Keratinocyte (primary cell): ENCODE results near the gene TRIM54. TPM values are rescaled to one million over a fixed set of nuclear protein-coding genes. Genes with fewer than 3 reads are reported as not detected.

Experiments used
- DNase-seq: peaks from one replicate; pipeline ENCODE4 v3.0.0-alpha.2; 2011; ENCODE audit warnings: low read depth, missing footprints, low spot score
- FAIRE-seq: peaks from 2 replicates; lab custom pipeline; 2011; peaks lifted over from hg19 to GRCh38; lab: Jason Lieb, UNC
- H2AFZ ChIP-seq: 2 replicates; pipeline ENCODE4 v1.6.0; 2012; ENCODE audit warnings: low read length, control low read depth, inconsistent platforms; ENCODE audit not compliant: control insufficient read depth
- H3K27ac ChIP-seq: 2 replicates; pipeline ENCODE4 v1.5.1; 2011; ENCODE audit warnings: low read length; ENCODE audit not compliant: control insufficient read depth, insufficient read depth
- H3K27me3 ChIP-seq: 3 replicates; pipeline ENCODE4 v1.6.0; 2011; ENCODE audit warnings: low read length; ENCODE audit not compliant: control insufficient read depth, insufficient read depth; ENCODE audit errors: extremely low read depth
- H3K36me3 ChIP-seq, 2 experiments: 2 replicates in 1 of 2; 3 replicates in 1 of 2; pipeline ENCODE4 v1.5.1; 2011; ENCODE audit warnings: low read length in 2 of 2, mild to moderate bottlenecking in 1 of 2; ENCODE audit not compliant: control insufficient read depth in 2 of 2, insufficient read depth in 2 of 2; ENCODE audit errors: extremely low read depth in 1 of 2
- H3K4me1 ChIP-seq: 3 replicates; pipeline ENCODE4 v1.5.1; 2011; ENCODE audit warnings: low read length; ENCODE audit not compliant: control insufficient read depth, insufficient read depth; ENCODE audit errors: extremely low read depth
- H3K4me2 ChIP-seq: 3 replicates; pipeline ENCODE4 v1.6.0; 2011; ENCODE audit warnings: low read depth, low read length; ENCODE audit not compliant: control insufficient read depth, insufficient read depth; ENCODE audit errors: extremely low read depth
- H3K4me3 ChIP-seq, 3 experiments: fragments of 200-600 bp in 1 of 3; sonication (generic) in 1 of 3; 2 replicates in 2 of 3; 3 replicates in 1 of 3; pipeline ENCODE4 v1.5.1; 2011 to 2016; ENCODE audit warnings: low read length in 3 of 3, mild to moderate bottlenecking in 3 of 3, control low read depth in 2 of 3, inconsistent platforms in 1 of 3, low read depth in 1 of 3, mixed read lengths in 1 of 3, mixed run types in 1 of 3, moderate library complexity in 1 of 3; ENCODE audit not compliant: control insufficient read depth in 2 of 3, insufficient read depth in 2 of 3; ENCODE audit errors: extremely low read depth in 1 of 3
- H3K79me2 ChIP-seq: 2 replicates; pipeline ENCODE4 v1.6.0; 2012; ENCODE audit warnings: low read length; ENCODE audit not compliant: control insufficient read depth, insufficient read depth
- H3K9ac ChIP-seq: 3 replicates; pipeline ENCODE4 v1.6.0; 2011; ENCODE audit warnings: low read length; ENCODE audit not compliant: control insufficient read depth, insufficient read depth; ENCODE audit errors: extremely low read depth
- H3K9me1 ChIP-seq: 3 replicates; pipeline ENCODE4 v1.6.0; 2011; ENCODE audit warnings: low read length; ENCODE audit not compliant: control insufficient read depth, insufficient read depth; ENCODE audit errors: extremely low read depth
- H3K9me3 ChIP-seq: 2 replicates; pipeline ENCODE4 v1.5.1; 2012; ENCODE audit warnings: low read depth, low read length; ENCODE audit not compliant: control insufficient read depth
- H4K20me1 ChIP-seq: 3 replicates; pipeline ENCODE4 v1.6.0; 2011; ENCODE audit warnings: low read length; ENCODE audit not compliant: control insufficient read depth, insufficient read depth; ENCODE audit errors: extremely low read depth
- CTCF ChIP-seq, 3 experiments: IDR thresholded peaks in 1 of 3; conservative IDR thresholded peaks in 1 of 3; optimal IDR thresholded peaks in 1 of 3; 2 replicates in 2 of 3; 3 replicates in 1 of 3; pipeline versions ENCODE3 to v1.5.1; 2011; ENCODE audit warnings: low read length in 3 of 3, mild to moderate bottlenecking in 3 of 3, moderate library complexity in 2 of 3, control low read depth in 1 of 3, inconsistent platforms in 1 of 3; ENCODE audit not compliant: insufficient read depth in 2 of 3; ENCODE audit errors: extremely low read depth in 1 of 3
- EZH2 ChIP-seq: IDR thresholded peaks from one replicate; pipeline ENCODE4 v1.6.1; 2012; ENCODE audit warnings: inconsistent platforms, mild to moderate bottlenecking, low read length, moderate library complexity
- dilution Hi-C: fragments of 300-500 bp; cut with MboI; formaldehyde crosslinking; loops from one replicate; pipeline ENCODE4 v1.7.0; 2020; ENCODE audit warnings: low sequenced_read_pairs; ENCODE audit not compliant: extremely low pct_ligation_motif_present
- polyA plus RNA-seq, 5 experiments: library from polyadenylated mRNA; depleted of rRNA in 3 of 5; stranded (reverse) in 3 of 5; stranded (forward) in 1 of 5; unstranded in 1 of 5; fragments of >200 nt; gene quantifications; 1 replicate in 1 of 5; 2 replicates in 3 of 5; 3 replicates in 1 of 5; pipeline versions ENCODE4 v1.2.1 to v1.2.3, GENCODE V29; 2011 to 2012; ENCODE audit warnings: missing spikeins in 2 of 5, low read depth in 1 of 5, low replicate concordance in 1 of 5

The TRIM54 gene
- polyA plus RNA-seq, 1 donor (not counting 4 experiments of a cell fraction or from before 2014, with no cell fraction given) = not detected

- no peak for TF ChIP-seq CTCF (optimal IDR thresholded peaks at IDR 0.05 in 1 of 3, IDR thresholded peaks at IDR 0.05 in 1 of 3, conservative IDR thresholded peaks at IDR 0.05 in 1 of 3; ENCODE audit: extremely low read depth in 1 of 3, insufficient read depth in 2 of 3, low read length in 3 of 3)
- TF ChIP-seq EZH2 = no peak
- H3K79me2 ChIP-seq = no peaks in the 10 kb centered on the region
- no peak overlapping the region for H2AFZ ChIP-seq
- no peaks in the 10 kb centered on the region for H3K9me1 ChIP-seq
- H4K20me1 ChIP-seq = no peaks in the 10 kb centered on the region
- no peaks in the 10 kb centered on the region for H3K4me1 ChIP-seq
- dilution Hi-C loops = no loop called here
- H3K27ac ChIP-seq = no peak overlapping the region
- no peak overlapping the region for H3K4me2 ChIP-seq
- H3K9ac ChIP-seq = no peak overlapping the region
- DNase-seq = no peak
- FAIRE-seq = no peak
- H3K9me3 ChIP-seq = no peaks in the 10 kb centered on the region
- H3K36me3 ChIP-seq = peaks cover 55 to 76% of the 10 kb centered on the region in 2 experiments
- no peaks in the 10 kb centered on the region for H3K27me3 ChIP-seq
- H3K4me3 ChIP-seq = no peak overlapping the region
These were observed 44.8 kb upstream of the TRIM54 start for GRCh38 chr2:27237341-27237945.

- no peak for TF ChIP-seq CTCF (optimal IDR thresholded peaks at IDR 0.05 in 1 of 3, IDR thresholded peaks at IDR 0.05 in 1 of 3, conservative IDR thresholded peaks at IDR 0.05 in 1 of 3; ENCODE audit: extremely low read depth in 1 of 3, insufficient read depth in 2 of 3, low read length in 3 of 3)
- no peak for TF ChIP-seq EZH2
- dilution Hi-C loops = no loop called here
- Histone ChIP-seq H3K4me3 (no peak overlapping the region), H3K9me3 (no peaks in the 10 kb centered on the region), H3K36me3 (peaks cover 51 to 78% of the 10 kb centered on the region in 2 experiments), H4K20me1 (no peaks in the 10 kb centered on the region), H3K4me1 (no peaks in the 10 kb centered on the region), H3K9me1 (no peaks in the 10 kb centered on the region), H3K9ac (no peak overlapping the region), H3K27ac (no peak overlapping the region), H3K4me2 (no peak overlapping the region), H3K27me3 (no peaks in the 10 kb centered on the region), H3K79me2 (no peaks in the 10 kb centered on the region), H2AFZ (no peak overlapping the region)
- FAIRE-seq (no peak), DNase-seq (no peak)
These were observed 43.3 kb upstream of the TRIM54 start for GRCh38 chr2:27238976-27239375.
